Ishikawa (cell line): Measurements from ENCODE around the gene ARCN1.

Experiments
- EP300 ChIP-seq: IDR thresholded peaks from 2 replicates; pipeline ENCODE4 v1.6.1; 2012; ENCODE audit warnings: borderline replicate concordance
- MAX ChIP-seq: IDR thresholded peaks from 2 replicates; pipeline ENCODE4 v1.6.1; 2012
- TAF1 ChIP-seq: IDR thresholded peaks from 2 replicates; pipeline ENCODE4 v1.6.1; 2012; ENCODE audit warnings: low read depth, mild to moderate bottlenecking
- YY1 ChIP-seq: IDR thresholded peaks from 2 replicates; pipeline ENCODE4 v1.6.1; 2012; ENCODE audit warnings: low read depth

- no peak for TF ChIP-seq YY1
- TF ChIP-seq EP300 = no peak
- no peak for TF ChIP-seq MAX
- no peak for TF ChIP-seq TAF1
Measured at GRCh38 chr11:118651820-118652219, 79.6 kb downstream of the ARCN1 start.
